ENCODE measurements around the gene DCC.

- TF ChIP-seq REST (IDR thresholded peaks at IDR 0.05; ENCODE audit: unreplicated experiment) (no peak), POLR2AphosphoS5 (IDR thresholded peaks at IDR 0.05; ENCODE audit: low read depth) (no peak), CTCF (conservative IDR thresholded peaks at IDR 0.05; ENCODE audit: low read depth in 2 of 2) (no peak), EZH2 (IDR thresholded peaks at IDR 0.05; ENCODE audit: low read depth, unreplicated experiment) (no peak), EZH2phosphoT487 (IDR thresholded peaks at IDR 0.05; ENCODE audit: unreplicated experiment) (no peak), CREB1 (CRISPR knock-in tag; IDR thresholded peaks at IDR 0.05; ENCODE audit: low read depth) (no peak), STAT1 (IDR thresholded peaks at IDR 0.05; ENCODE audit: unreplicated experiment) (no peak)
Measured at GRCh38 chr18:52657043-52657805, 317.2 kb downstream of the DCC start.

All from GM23338 (cell line).